PFSK-1 (cell line): ENCODE results near the gene DYNLT4. TPM values are rescaled to one million over a fixed set of nuclear protein-coding genes. Genes with fewer than 3 reads are reported as not detected.

Source experiments
- FOXP2 ChIP-seq: optimal IDR thresholded peaks from 2 replicates; pipeline ENCODE3; 2011; ENCODE audit warnings: borderline replicate concordance, control low read depth, inconsistent platforms; ENCODE audit not compliant: insufficient read depth; ENCODE audit errors: extremely low read length, extremely low read depth
- POLR2AphosphoS5 ChIP-seq: IDR thresholded peaks from 2 replicates; pipeline ENCODE4 v1.6.1; 2012; ENCODE audit warnings: low read depth, mild to moderate bottlenecking, control low read depth, low read length, moderate library complexity
- REST ChIP-seq, 2 experiments: IDR thresholded peaks; 2 replicates each; pipeline versions ENCODE4 v1.6.1 to v1.8.0; 2011 to 2012; ENCODE audit warnings: low read depth in 2 of 2, low read length in 2 of 2, control low read depth in 1 of 2, inconsistent platforms in 1 of 2, mild to moderate bottlenecking in 1 of 2, moderate library complexity in 1 of 2; ENCODE audit not compliant: insufficient read depth in 1 of 2
- SIN3A ChIP-seq: IDR thresholded peaks from 2 replicates; pipeline ENCODE4 v1.6.1; 2012; ENCODE audit warnings: mild to moderate bottlenecking, low read length, moderate library complexity, borderline replicate concordance; ENCODE audit not compliant: insufficient read depth
- TAF1 ChIP-seq: IDR thresholded peaks from 2 replicates; pipeline ENCODE4 v1.6.1; 2012; ENCODE audit warnings: low read length, control low read depth, borderline replicate concordance; ENCODE audit not compliant: insufficient read depth
- polyA plus RNA-seq: library from polyadenylated mRNA; unstranded; fragments of >200 nt; gene quantifications from one replicate; pipeline ENCODE4 v1.2.1, GENCODE V29; 2012; ENCODE audit warnings: low read depth, missing spikeins; ENCODE audit not compliant: insufficient read length

DYNLT4 gene
- 1.3 TPM for polyA plus RNA-seq

- TF ChIP-seq SIN3A (no peak), REST (IDR thresholded peaks at IDR 0.05; ENCODE audit: insufficient read depth in 1 of 2, low read depth in 2 of 2, low read length in 2 of 2) (no peak), POLR2AphosphoS5 (no peak), TAF1 (no peak), FOXP2 (no peak)
These were observed at the start of gene DYNLT4 for GRCh38 chr1:44806704-44807363. DYNLT4 (minus strand) TSS chr1:44807351; CDS start chr1:44806668, 683 bp downstream.

- TF ChIP-seq SIN3A (no peak), TAF1 (no peak), FOXP2 (no peak), REST (IDR thresholded peaks at IDR 0.05; ENCODE audit: insufficient read depth in 1 of 2, low read depth in 2 of 2, low read length in 2 of 2) (no peak), POLR2AphosphoS5 (no peak)
These were observed 48.6 kb upstream of the DYNLT4 start for GRCh38 chr1:44855742-44856141.

- TF ChIP-seq POLR2AphosphoS5 = no peak
- TF ChIP-seq SIN3A = no peak
- TF ChIP-seq REST (IDR thresholded peaks at IDR 0.05; ENCODE audit: insufficient read depth in 1 of 2, low read depth in 2 of 2, low read length in 2 of 2) = no peak
- TF ChIP-seq FOXP2 = no peak
- no peak for TF ChIP-seq TAF1
These were observed 47.8 kb upstream of the DYNLT4 start for GRCh38 chr1:44854970-44855369.

- no peak for TF ChIP-seq TAF1
- TF ChIP-seq REST (IDR thresholded peaks at IDR 0.05; ENCODE audit: insufficient read depth in 1 of 2, low read depth in 2 of 2, low read length in 2 of 2) = no peak
- no peak for TF ChIP-seq POLR2AphosphoS5
- no peak for TF ChIP-seq SIN3A
- TF ChIP-seq FOXP2 = no peak
These were observed 46.0 kb upstream of the DYNLT4 start for GRCh38 chr1:44853201-44853600.

GRCh38 chr1:44851308-44851707 is 44.2 kb upstream of the DYNLT4 start:
- no peak for TF ChIP-seq REST (IDR thresholded peaks at IDR 0.05; ENCODE audit: insufficient read depth in 1 of 2, low read depth in 2 of 2, low read length in 2 of 2)
- TF ChIP-seq TAF1 = no peak
- TF ChIP-seq POLR2AphosphoS5 = no peak
- no peak for TF ChIP-seq SIN3A
- no peak for TF ChIP-seq FOXP2
